Stimulated activated effector memory CD8-positive, alpha-beta T cell treated with anti-CD3 and anti-CD28 coated beads, Interleukin-12 subunit alpha, Interleukin-12 subunit beta, amount 100 ng/mL, for 72 hours (primary cell): ENCODE measurements around the gene GABBR2.

Experiments used
- ATAC-seq: fragments of 150-1000 bp; cut with Tn5 transposase; 2 replicates; pipeline ENCODE4 v1.10.0; 2021
- DNase-seq, 2 donors: peaks; one replicate each; pipeline ENCODE4 v3.0.0; 2021 to 2022; ENCODE audit warnings: low spot score in 2 of 2
- H3K27ac Mint-ChIP-seq: one replicate; pipeline ENCODE4 v1.8.0; 2022; ENCODE audit warnings: mild to moderate bottlenecking, mixed read lengths
- H3K36me3 Mint-ChIP-seq: one replicate; pipeline ENCODE4 v1.8.0; 2022; ENCODE audit warnings: mild to moderate bottlenecking, mixed read lengths
- H3K4me1 Mint-ChIP-seq: one replicate; pipeline ENCODE4 v1.8.0; 2022; ENCODE audit warnings: mixed read lengths
- H3K4me3 Mint-ChIP-seq: one replicate; pipeline ENCODE4 v1.8.0; 2022; ENCODE audit warnings: mild to moderate bottlenecking, mixed read lengths
- H3K9me3 Mint-ChIP-seq: one replicate; pipeline ENCODE4 v1.8.0; 2022; ENCODE audit warnings: mixed read lengths

Gene GABBR2

GRCh38 chr9:98607152-98607551 is 101.6 kb downstream of the GABBR2 start:
- no peak overlapping the region for H3K4me3 Mint-ChIP-seq
- H3K9me3 Mint-ChIP-seq = no peaks in the 10 kb centered on the region
- ATAC-seq = no peak
- DNase-seq = no peak
- H3K27ac Mint-ChIP-seq = no peak overlapping the region
- no peaks in the 10 kb centered on the region for H3K4me1 Mint-ChIP-seq
- no peaks in the 10 kb centered on the region for H3K36me3 Mint-ChIP-seq

- ATAC-seq = no peak
- H3K9me3 Mint-ChIP-seq = no peaks in the 10 kb centered on the region
- DNase-seq = no peak
- H3K4me1 Mint-ChIP-seq = no peaks in the 10 kb centered on the region
- H3K27ac Mint-ChIP-seq = no peak overlapping the region
- H3K36me3 Mint-ChIP-seq = no peaks in the 10 kb centered on the region
- H3K4me3 Mint-ChIP-seq = no peak overlapping the region
Observed at GRCh38 chr9:98606730-98607129, 102.0 kb downstream of the GABBR2 start.

- H3K9me3 Mint-ChIP-seq = no peaks in the 10 kb centered on the region
- H3K4me3 Mint-ChIP-seq = no peak overlapping the region
- DNase-seq (no peak), ATAC-seq (peak; percentile 25)
- no peaks in the 10 kb centered on the region for H3K4me1 Mint-ChIP-seq
- no peak overlapping the region for H3K27ac Mint-ChIP-seq
- no peaks in the 10 kb centered on the region for H3K36me3 Mint-ChIP-seq
Observed at GRCh38 chr9:98605116-98605515, 103.6 kb downstream of the GABBR2 start.

GRCh38 chr9:98603821-98604383 is 104.8 kb downstream of the GABBR2 start:
- no peak overlapping the region for H3K4me3 Mint-ChIP-seq
- no peaks in the 10 kb centered on the region for H3K4me1 Mint-ChIP-seq
- H3K27ac Mint-ChIP-seq = no peak overlapping the region
- no peaks in the 10 kb centered on the region for H3K9me3 Mint-ChIP-seq
- DNase-seq (no peak), ATAC-seq (no peak)
- H3K36me3 Mint-ChIP-seq = no peaks in the 10 kb centered on the region

- H3K9me3 Mint-ChIP-seq = no peaks in the 10 kb centered on the region
- no peak for DNase-seq
- no peaks in the 10 kb centered on the region for H3K4me1 Mint-ChIP-seq
- no peak overlapping the region for H3K4me3 Mint-ChIP-seq
- no peaks in the 10 kb centered on the region for H3K36me3 Mint-ChIP-seq
- no peak for ATAC-seq
- H3K27ac Mint-ChIP-seq = no peak overlapping the region
Observed at GRCh38 chr9:98602839-98603500, 105.8 kb downstream of the GABBR2 start.

GRCh38 chr9:98600631-98601030 is 108.1 kb downstream of the GABBR2 start:
- Mint-ChIP-seq H3K27ac (no peak overlapping the region), H3K4me3 (no peak overlapping the region), H3K4me1 (no peaks in the 10 kb centered on the region), H3K36me3 (no peaks in the 10 kb centered on the region), H3K9me3 (no peaks in the 10 kb centered on the region)
- ATAC-seq (no peak), DNase-seq (no peak)

GRCh38 chr9:98599566-98600216 is 109.0 kb downstream of the GABBR2 start:
- H3K36me3 Mint-ChIP-seq = no peaks in the 10 kb centered on the region
- H3K27ac Mint-ChIP-seq = no peak overlapping the region
- ATAC-seq (no peak), DNase-seq (no peak)
- H3K4me1 Mint-ChIP-seq = no peaks in the 10 kb centered on the region
- no peaks in the 10 kb centered on the region for H3K9me3 Mint-ChIP-seq
- H3K4me3 Mint-ChIP-seq = no peak overlapping the region

GRCh38 chr9:98598861-98599260 is 109.9 kb downstream of the GABBR2 start:
- Mint-ChIP-seq H3K27ac (no peak overlapping the region), H3K4me1 (no peaks in the 10 kb centered on the region), H3K4me3 (no peak overlapping the region), H3K9me3 (no peaks in the 10 kb centered on the region), H3K36me3 (no peaks in the 10 kb centered on the region)
- DNase-seq = no peak
- ATAC-seq = no peak

GRCh38 chr9:98597236-98597771 is 111.4 kb downstream of the GABBR2 start:
- Mint-ChIP-seq H3K27ac (no peak overlapping the region), H3K9me3 (no peaks in the 10 kb centered on the region), H3K4me1 (no peaks in the 10 kb centered on the region), H3K4me3 (no peak overlapping the region), H3K36me3 (no peaks in the 10 kb centered on the region)
- DNase-seq (no peak), ATAC-seq (no peak)

- H3K27ac Mint-ChIP-seq = no peak overlapping the region
- no peaks in the 10 kb centered on the region for H3K9me3 Mint-ChIP-seq
- no peak overlapping the region for H3K4me3 Mint-ChIP-seq
- no peaks in the 10 kb centered on the region for H3K36me3 Mint-ChIP-seq
- H3K4me1 Mint-ChIP-seq = no peaks in the 10 kb centered on the region
- ATAC-seq = no peak
- DNase-seq = no peak
Observed at GRCh38 chr9:98596486-98596885, 112.2 kb downstream of the GABBR2 start.

GRCh38 chr9:98594546-98595160 is 114.1 kb downstream of the GABBR2 start:
- Mint-ChIP-seq H3K4me3 (no peak overlapping the region), H3K4me1 (no peaks in the 10 kb centered on the region), H3K9me3 (no peaks in the 10 kb centered on the region), H3K27ac (no peak overlapping the region), H3K36me3 (no peaks in the 10 kb centered on the region)
- ATAC-seq = no peak
- no peak for DNase-seq

- no peak for ATAC-seq
- Mint-ChIP-seq H3K4me1 (no peaks in the 10 kb centered on the region), H3K27ac (no peak overlapping the region), H3K9me3 (no peaks in the 10 kb centered on the region), H3K36me3 (no peaks in the 10 kb centered on the region), H3K4me3 (no peak overlapping the region)
- no peak for DNase-seq
Observed at GRCh38 chr9:98593354-98594253, 115.1 kb downstream of the GABBR2 start.

- H3K36me3 Mint-ChIP-seq = no peaks in the 10 kb centered on the region
- H3K27ac Mint-ChIP-seq = no peak overlapping the region
Observed at GRCh38 chr9:98591696-98592095, 117.0 kb downstream of the GABBR2 start.

GRCh38 chr9:98590101-98590500 is 118.6 kb downstream of the GABBR2 start:
- Mint-ChIP-seq H3K9me3 (peaks cover under 1% of the 10 kb centered on the region), H3K36me3 (no peaks in the 10 kb centered on the region), H3K27ac (no peak overlapping the region), H3K4me1 (peaks cover under 1% of the 10 kb centered on the region), H3K4me3 (no peak overlapping the region)
- no peak for ATAC-seq
- DNase-seq = no peak

More at GRCh38 chr9:98591696-98592095, 117.0 kb downstream of the GABBR2 start:
- H3K4me1 Mint-ChIP-seq = no peaks in the 10 kb centered on the region
- H3K9me3 Mint-ChIP-seq = no peaks in the 10 kb centered on the region
- DNase-seq = no peak
- no peak for ATAC-seq
- H3K4me3 Mint-ChIP-seq = no peak overlapping the region

GRCh38 chr9:98589102-98589501 is 119.6 kb downstream of the GABBR2 start:
- peaks cover 3% of the 10 kb centered on the region for H3K9me3 Mint-ChIP-seq
- no peak overlapping the region for H3K4me3 Mint-ChIP-seq
- DNase-seq (no peak), ATAC-seq (no peak)
- H3K4me1 Mint-ChIP-seq = peaks cover 5% of the 10 kb centered on the region
- no peaks in the 10 kb centered on the region for H3K36me3 Mint-ChIP-seq
- H3K27ac Mint-ChIP-seq = no peak overlapping the region
